HG03442 (cell line): ENCODE results near the gene FAF2.
"Not testable (repeated sequence)": the region's sequence is repeated elsewhere in the genome, so short reads cannot be mapped to it uniquely, and the experiment has no call there.

Source experiments
- ATAC-seq: cut with Tn5 transposase; IDR thresholded peaks from one replicate; pipeline ENCODE4 v1.9.1; 2021; ENCODE audit warnings: mild to moderate bottlenecking, moderate library complexity; ENCODE audit not compliant: unreplicated experiment

Gene FAF2

GRCh38 chr5:176541338-176542134 lies 93.4 kb downstream of the FAF2 start:
- no peak for ATAC-seq

GRCh38 chr5:176542135-176542595 lies 94.0 kb downstream of the FAF2 start:
- ATAC-seq, result no peak

- peak; percentile 41 for ATAC-seq
Measured at GRCh38 chr5:176542596-176543427, 94.6 kb downstream of the FAF2 start.

- peak; percentile 68 for ATAC-seq
Measured at GRCh38 chr5:176543428-176544182, 95.4 kb downstream of the FAF2 start.

- no peak for ATAC-seq
Measured at GRCh38 chr5:176545388-176545736, 97.2 kb downstream of the FAF2 start.

GRCh38 chr5:176545737-176546509 lies 97.7 kb downstream of the FAF2 start:
- ATAC-seq, result no peak

- ATAC-seq, result no peak
Measured at GRCh38 chr5:176547802-176548201, 99.6 kb downstream of the FAF2 start.

GRCh38 chr5:176548967-176549444 lies 100.8 kb downstream of the FAF2 start, which contains the start of gene CDHR2:
TSS of gene CDHR2 (plus strand) at chr5:176549342. CDS start at chr5:176565353, 16,011 bp downstream.
- no peak for ATAC-seq

GRCh38 chr5:176549871-176550270 lies 101.7 kb downstream of the FAF2 start:
- no peak for ATAC-seq

GRCh38 chr5:176550275-176550831 lies 102.2 kb downstream of the FAF2 start:
- ATAC-seq, result no peak

- ATAC-seq, result not testable (repeated sequence)
Measured at GRCh38 chr5:176550937-176551336, 102.8 kb downstream of the FAF2 start.

- no peak for ATAC-seq
Measured at GRCh38 chr5:176552332-176552869, 104.2 kb downstream of the FAF2 start.

GRCh38 chr5:176553260-176554085 lies 105.3 kb downstream of the FAF2 start:
- no peak for ATAC-seq

GRCh38 chr5:176557846-176558245 lies 109.7 kb downstream of the FAF2 start:
- ATAC-seq, result no peak
